GM12878 (cell line): ENCODE results near the gene PTPRD. TPM values are rescaled to one million over a fixed set of nuclear protein-coding genes. Genes with fewer than 3 reads are reported as not detected.

Source experiments
- ATAC-seq: fragments of 200-7000 bp; cut with Tn5 transposase; 3 replicates; pipeline ENCODE4 v1.9.1; 2020; ENCODE audit warnings: mild to moderate bottlenecking, moderate library complexity
- BruUV-seq: library from RNA; stranded (reverse); fragments of 400-500 nt; replicated peaks from 2 replicates; lab custom pipeline; 2021; lab: Mats Ljungman, UMichigan
- CTCF ChIA-PET: fragments of 300-600 bp; sonication (Branson Sonifier 250); formaldehyde crosslinking; extraction: SDS; loops from one replicate; lab custom pipeline; 2021; ENCODE audit warnings: inconsistent platforms; lab: Yijun Ruan, JAX
- POLR2A ChIA-PET: fragments of 350-600 bp; formaldehyde crosslinking; extraction: SDS; loops from one replicate; lab custom pipeline; 2021; ENCODE audit warnings: inconsistent platforms; lab: Charles Lee
- RAD21 ChIA-PET: fragments of 300-600 bp; sonication (Branson Sonifier 250); formaldehyde crosslinking; loops from one replicate; lab custom pipeline; 2023; ENCODE audit warnings: antibody characterized with exemption; ENCODE audit not compliant: unreplicated experiment; lab: Charles Lee
- SMC1A ChIA-PET: fragments of 300-600 bp; sonication (Branson Sonifier 250); formaldehyde crosslinking; loops from one replicate; lab custom pipeline; 2023; ENCODE audit not compliant: unreplicated experiment, uncharacterized antibody; lab: Charles Lee
- DNase-seq: peaks from one replicate; pipeline ENCODE4 v3.0.0-alpha.2; 2011; ENCODE audit warnings: low read depth, low spot score
- FAIRE-seq: peaks from 3 replicates; lab custom pipeline; 2011; peaks lifted over from hg19 to GRCh38; lab: Jason Lieb, UNC
- H2AFZ ChIP-seq: 2 replicates; pipeline ENCODE4 v1.6.0; 2011; ENCODE audit warnings: low read depth, low read length, control low read depth; ENCODE audit not compliant: control insufficient read depth
- H3K27ac ChIP-seq: 2 replicates; pipeline ENCODE4 v1.5.1; 2011; ENCODE audit warnings: control low read depth; ENCODE audit not compliant: control insufficient read depth, insufficient read depth
- H3K27me3 ChIP-seq, 2 experiments: replicated peaks in 1 of 2; 2 replicates each; pipeline versions ENCODE4 v1.6.0 to v1.6.1; 2011; ENCODE audit warnings: low read length in 1 of 2; ENCODE audit not compliant: control insufficient read depth in 2 of 2, insufficient read depth in 2 of 2
- H3K36me3 ChIP-seq, 2 experiments: 2 replicates each; pipeline ENCODE4 v1.5.1; 2011; ENCODE audit warnings: low read length in 1 of 2; ENCODE audit not compliant: control insufficient read depth in 2 of 2, insufficient read depth in 2 of 2
- H3K4me1 ChIP-seq: 2 replicates; pipeline ENCODE4 v1.6.1; 2011; ENCODE audit warnings: mild to moderate bottlenecking, low read length, moderate library complexity, mixed read lengths; ENCODE audit not compliant: control insufficient read depth, insufficient read depth
- H3K4me2 ChIP-seq: 2 replicates; pipeline ENCODE4 v1.6.0; 2011; ENCODE audit warnings: control low read depth; ENCODE audit not compliant: control insufficient read depth, insufficient read depth
- H3K4me3 ChIP-seq: fragments of 200-600 bp; sonication (generic); 2 replicates; pipeline ENCODE4 v1.5.1; 2016
- H3K79me2 ChIP-seq: 2 replicates; pipeline ENCODE4 v1.6.0; 2011; ENCODE audit warnings: low read length; ENCODE audit not compliant: control insufficient read depth, insufficient read depth
- H3K9ac ChIP-seq: 2 replicates; pipeline ENCODE4 v1.8.0; 2011; ENCODE audit warnings: low read length, control low read depth, mixed read lengths; ENCODE audit not compliant: control insufficient read depth, insufficient read depth
- H3K9me3 ChIP-seq: replicated peaks from 3 replicates; pipeline ENCODE4 v1.5.1; 2011; ENCODE audit warnings: mild to moderate bottlenecking, low read length; ENCODE audit not compliant: control insufficient read depth, insufficient read depth
- H4K20me1 ChIP-seq: 2 replicates; pipeline ENCODE4 v1.6.0; 2011; ENCODE audit not compliant: control insufficient read depth, insufficient read depth
- CBX3 ChIP-seq: fragments of 200-600 bp; sonication (generic); IDR thresholded peaks from 2 replicates; pipeline ENCODE4 v1.6.1; 2016; ENCODE audit warnings: low read depth, borderline replicate concordance
- CHD4 ChIP-seq: fragments of 200-600 bp; sonication (generic); IDR thresholded peaks from 2 replicates; pipeline ENCODE4 v1.6.1; 2016; ENCODE audit warnings: mild to moderate bottlenecking
- ETV6 ChIP-seq, 2 experiments: fragments of 450-650 bp in 1 of 2; IDR thresholded peaks in 1 of 2; conservative IDR thresholded peaks in 1 of 2; 2 replicates each; pipeline ENCODE4 v1.6.1; 2014; ENCODE audit warnings: antibody characterized with exemption in 1 of 2, borderline replicate concordance in 1 of 2, low read depth in 1 of 2, mild to moderate bottlenecking in 1 of 2, moderate library complexity in 1 of 2
- NBN ChIP-seq: fragments of 450-650 bp; IDR thresholded peaks from 2 replicates; pipeline ENCODE4 v1.6.1; 2016
- NR2C1 ChIP-seq: fragments of 450-650 bp; IDR thresholded peaks from 2 replicates; pipeline ENCODE4 v1.6.1; 2017; ENCODE audit warnings: antibody characterized with exemption, mild to moderate bottlenecking, moderate library complexity
- POLR2A ChIP-seq: IDR thresholded peaks from 2 replicates; pipeline ENCODE4 v1.6.1; 2011; ENCODE audit warnings: low read depth, mild to moderate bottlenecking, low read length
- PRDM15 ChIP-seq: fragments of 450-650 bp; formaldehyde crosslinking; IDR thresholded peaks from 2 replicates; pipeline ENCODE4 v1.4.0; 2020; ENCODE audit warnings: mild to moderate bottlenecking, moderate library complexity
- SREBF1 ChIP-seq: IDR thresholded peaks from 2 replicates; pipeline ENCODE4 v1.6.1; 2012; ENCODE audit warnings: mild to moderate bottlenecking, low read length
- SUPT20H ChIP-seq: IDR thresholded peaks from 2 replicates; pipeline ENCODE4 v1.6.1; 2011; ENCODE audit warnings: low read depth, mild to moderate bottlenecking, low read length, moderate library complexity, borderline replicate concordance; ENCODE audit not compliant: control insufficient read depth
- ZNF24 ChIP-seq: fragments of 450-650 bp; IDR thresholded peaks from 2 replicates; pipeline ENCODE4 v1.6.1; 2017; ENCODE audit warnings: antibody characterized with exemption, mild to moderate bottlenecking
- ZNF622 ChIP-seq: fragments of 450-650 bp; IDR thresholded peaks from 2 replicates; pipeline ENCODE4 v1.6.1; 2017; ENCODE audit warnings: mild to moderate bottlenecking, inconsistent platforms
- WGBS: methylation state at CpG from one replicate; pipeline ENCODE4 v1.1.6; 2016; ENCODE audit warnings: low lambda C conversion rate; ENCODE audit not compliant: insufficient replicate concordance, insufficient coverage; ENCODE audit errors: missing lambda C conversion rate; 5-methylcytosine and 5-hydroxymethylcytosine counted together
- in situ Hi-C: fragments of 300-500 bp; cut with MboI; formaldehyde crosslinking; loops from 9 replicates; pipeline ENCODE4 v1.14.3; 2018; ENCODE audit warnings: mixed read lengths
- intact Hi-C: fragments of 100-400 bp; cut with micrococcal nuclease; formaldehyde crosslinking; loops from one replicate; pipeline ENCODE4 v1.14.2; 2022; ENCODE audit not compliant: unreplicated experiment
- polyA plus RNA-seq, 11 experiments: library from polyadenylated mRNA; depleted of rRNA in 4 of 11; unstranded in 6 of 11; stranded (reverse) in 5 of 11; fragments of >200 nt; fragmentation: Nextera tagmentation in 4 of 11; fragmentation: Illumina TruSeq in 1 of 11; extraction: Ambion mirVana in 4 of 11; extraction: Trizol in 1 of 11; gene quantifications; 1 replicate in 1 of 11; 2 replicates in 10 of 11; pipeline versions ENCODE4 v1.2.1 to v1.2.3, GENCODE V29; 2011 to 2016; ENCODE audit warnings: inconsistent platforms in 2 of 11, missing spikeins in 2 of 11, low read depth in 1 of 11
- total RNA-seq, 4 experiments: library from RNA; depleted of rRNA in 3 of 4; stranded (reverse); fragments of >200 nt in 3 of 4; fragmentation: Illumina TruSeq in 1 of 4; extraction: Trizol in 1 of 4; gene quantifications; 2 replicates each; pipeline versions ENCODE4 v1.2.1 to v1.2.3, GENCODE V29; 2013 to 2021
- TF ChIP-seq, protein P1 (sequence below): IDR thresholded peaks from 2 replicates; pipeline ENCODE4 v1.6.1; 2012; ENCODE audit warnings: low read length, inconsistent platforms
- TF ChIP-seq, protein P2 (sequence below): IDR thresholded peaks from 2 replicates; pipeline ENCODE4 v1.6.1; 2011; ENCODE audit warnings: borderline replicate concordance, low read depth, mild to moderate bottlenecking, moderate library complexity, mixed read lengths, low read length; ENCODE audit not compliant: insufficient read depth; ENCODE audit errors: extremely low read length

Gene PTPRD
- total and polyA plus RNA-seq, 10 of the 15 experiments (the other 5 are each of a cell fraction or from before 2014, with no cell fraction given) = under 0.01 to 0.05 (median 0.01) TPM; not detected in 7

GRCh38 chr9:8491563-8491962 lies 2121.2 kb downstream of the PTPRD start:
- H3K27me3 ChIP-seq = no peaks in the 10 kb centered on the region
- no peaks in the 10 kb centered on the region for H3K9me3 ChIP-seq
- ChIA-PET CTCF (no interaction called here), POLR2A (interaction anchor here (0.6 to 0.7 kb wide), 3 partner anchors 21 to 1361 kb away, joined by 3 to 5 read pairs (median 5); no protein-coding TSS in a partner anchor), SMC1A (no interaction called here), RAD21 (no interaction called here)
- TF ChIP-seq NR2C1 = no peak
- TF ChIP-seq, protein P1, sequence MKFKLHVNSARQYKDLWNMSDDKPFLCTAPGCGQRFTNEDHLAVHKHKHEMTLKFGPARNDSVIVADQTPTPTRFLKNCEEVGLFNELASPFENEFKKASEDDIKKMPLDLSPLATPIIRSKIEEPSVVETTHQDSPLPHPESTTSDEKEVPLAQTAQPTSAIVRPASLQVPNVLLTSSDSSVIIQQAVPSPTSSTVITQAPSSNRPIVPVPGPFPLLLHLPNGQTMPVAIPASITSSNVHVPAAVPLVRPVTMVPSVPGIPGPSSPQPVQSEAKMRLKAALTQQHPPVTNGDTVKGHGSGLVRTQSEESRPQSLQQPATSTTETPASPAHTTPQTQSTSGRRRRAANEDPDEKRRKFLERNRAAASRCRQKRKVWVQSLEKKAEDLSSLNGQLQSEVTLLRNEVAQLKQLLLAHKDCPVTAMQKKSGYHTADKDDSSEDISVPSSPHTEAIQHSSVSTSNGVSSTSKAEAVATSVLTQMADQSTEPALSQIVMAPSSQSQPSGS = no peak
- no peak for TF ChIP-seq ZNF24
- TF ChIP-seq ZNF622 = no peak
- no peaks in the 10 kb centered on the region for H3K36me3 ChIP-seq
- H3K79me2 ChIP-seq = no peaks in the 10 kb centered on the region
- H3K27ac ChIP-seq = no peak overlapping the region
- H3K4me3 ChIP-seq = no peak overlapping the region
- intact Hi-C loops = no loop called here
- DNase-seq (no peak), FAIRE-seq (no peak), ATAC-seq (no peak)
- H2AFZ ChIP-seq = no peak overlapping the region
- in situ Hi-C loops = no loop called here
- H3K9ac ChIP-seq = no peak overlapping the region
- no TSS peak for BruUV-seq
- H3K4me2 ChIP-seq = no peak overlapping the region
- WGBS = 19% methylated on average over 5 of the region's 5 CpGs
- H4K20me1 ChIP-seq = no peaks in the 10 kb centered on the region
- H3K4me1 ChIP-seq = no peaks in the 10 kb centered on the region

DNA sequence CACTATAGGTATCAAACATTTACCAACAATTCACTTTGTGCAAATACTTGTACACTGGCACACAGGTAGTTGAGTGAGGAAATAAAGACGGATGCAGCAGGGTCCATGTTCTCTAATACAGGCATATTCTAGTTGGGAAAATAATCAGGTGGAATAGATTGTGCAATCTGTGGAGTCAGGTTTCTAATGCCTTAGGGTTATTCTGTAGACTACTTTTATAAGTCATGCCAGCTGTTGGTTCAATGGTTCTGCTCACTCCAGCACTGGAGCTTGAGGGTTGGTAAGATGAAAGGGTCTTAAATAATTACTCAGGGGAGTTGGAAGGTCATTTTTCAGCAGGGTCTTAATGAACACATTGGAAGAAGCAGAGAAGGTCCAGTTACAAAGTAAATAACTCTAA lies 2123.0 kb downstream of the PTPRD start:
- in situ Hi-C loops = no loop called here
- H3K27ac ChIP-seq = no peak overlapping the region
- no peak overlapping the region for H3K4me3 ChIP-seq
- no peaks in the 10 kb centered on the region for H3K4me1 ChIP-seq
- intact Hi-C loops = no loop called here
- no peaks in the 10 kb centered on the region for H3K36me3 ChIP-seq
- no peaks in the 10 kb centered on the region for H3K79me2 ChIP-seq
- H3K9ac ChIP-seq = no peak overlapping the region
- no peak overlapping the region for H2AFZ ChIP-seq
- DNase-seq = no peak
- SMC1A ChIA-PET = no interaction called here
- WGBS = 28% methylated on average over 1 of the region's 1 CpG
- RAD21 ChIA-PET = no interaction called here
- no peak overlapping the region for H3K4me2 ChIP-seq
- H4K20me1 ChIP-seq = no peaks in the 10 kb centered on the region
- POLR2A ChIA-PET = no interaction called here
- ATAC-seq = no peak
- no peak for FAIRE-seq
- H3K27me3 ChIP-seq = no peaks in the 10 kb centered on the region
- H3K9me3 ChIP-seq = no peaks in the 10 kb centered on the region
- CTCF ChIA-PET = no interaction called here
- BruUV-seq = no TSS peak
- TF ChIP-seq CHD4 = no peak
- TF ChIP-seq SUPT20H = no peak
- no peak for TF ChIP-seq NBN
- TF ChIP-seq ETV6 (conservative IDR thresholded peaks at IDR 0.05 in 1 of 2, IDR thresholded peaks at IDR 0.05 in 1 of 2; ENCODE audit: borderline replicate concordance in 1 of 2, low read depth in 1 of 2) = no peak
- TF ChIP-seq, protein P2, sequence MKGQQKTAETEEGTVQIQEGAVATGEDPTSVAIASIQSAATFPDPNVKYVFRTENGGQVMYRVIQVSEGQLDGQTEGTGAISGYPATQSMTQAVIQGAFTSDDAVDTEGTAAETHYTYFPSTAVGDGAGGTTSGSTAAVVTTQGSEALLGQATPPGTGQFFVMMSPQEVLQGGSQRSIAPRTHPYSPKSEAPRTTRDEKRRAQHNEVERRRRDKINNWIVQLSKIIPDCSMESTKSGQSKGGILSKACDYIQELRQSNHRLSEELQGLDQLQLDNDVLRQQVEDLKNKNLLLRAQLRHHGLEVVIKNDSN = no peak
- no peak for TF ChIP-seq PRDM15 (CRISPR knock-in tag)
- no peak for TF ChIP-seq POLR2A
- TF ChIP-seq ZNF622 = no peak
- no peak for TF ChIP-seq CBX3
- TF ChIP-seq SREBF1 = no peak
